PC-3 (cell line): Measurements from ENCODE around the gene SIRT2. TPM values are rescaled to one million over a fixed set of nuclear protein-coding genes. Genes with fewer than 3 reads are reported as not detected.

Source experiments
- ATAC-seq: fragments of 200-7000 bp; cut with Tn5 transposase; 2 replicates; pipeline ENCODE4 v1.9.1; 2020; ENCODE audit warnings: mild to moderate bottlenecking, moderate library complexity
- BruUV-seq: library from RNA; stranded (reverse); fragments of 400-500 nt; replicated peaks from 2 replicates; lab custom pipeline; 2021; lab: Mats Ljungman, UMichigan
- CTCF ChIA-PET: fragments of 300-600 bp; sonication (Branson Sonifier 250); formaldehyde crosslinking; loops from one replicate; lab custom pipeline; 2022; ENCODE audit warnings: antibody characterized with exemption; lab: Charles Lee
- POLR2A ChIA-PET: fragments of 300-600 bp; sonication (Branson Sonifier 250); formaldehyde crosslinking; loops from one replicate; lab custom pipeline; 2022; ENCODE audit warnings: antibody characterized with exemption; ENCODE audit not compliant: unreplicated experiment; lab: Charles Lee
- DNase-seq: peaks from one replicate; pipeline ENCODE4 v3.0.0-alpha.2; 2015
- H2AFZ ChIP-seq: fragments of 300-600 bp; sonication (generic); 2 replicates; pipeline ENCODE4 v1.6.0; 2016; ENCODE audit warnings: antibody characterized with exemption, low read length
- H3F3A ChIP-seq: fragments of 300-600 bp; sonication (generic); one replicate; pipeline ENCODE4 v1.6.0; 2017; ENCODE audit warnings: antibody characterized with exemption, low read length, control low read depth, mild to moderate bottlenecking; ENCODE audit not compliant: unreplicated experiment
- H3K27ac ChIP-seq: fragments of 300-600 bp; sonication (generic); 2 replicates; pipeline ENCODE4 v1.5.1; 2016; ENCODE audit warnings: mild to moderate bottlenecking, low read length
- H3K27me3 ChIP-seq: fragments of 300-600 bp; sonication (generic); 2 replicates; pipeline ENCODE4 v1.6.1; 2016; ENCODE audit warnings: low read length, mixed read lengths
- H3K36me3 ChIP-seq: fragments of 300-600 bp; sonication (generic); 2 replicates; pipeline ENCODE4 v1.6.1; 2016; ENCODE audit warnings: low read depth, mixed run types, low read length, mixed read lengths
- H3K4me1 ChIP-seq: fragments of 300-600 bp; sonication (generic); 2 replicates; pipeline ENCODE4 v1.5.1; 2016; ENCODE audit warnings: low read length; ENCODE audit not compliant: insufficient read depth
- H3K4me2 ChIP-seq: fragments of 300-600 bp; sonication (generic); 2 replicates; pipeline ENCODE4 v1.6.0; 2016; ENCODE audit warnings: low read length
- H3K4me3 ChIP-seq: fragments of 300-600 bp; sonication (generic); 2 replicates; pipeline ENCODE4 v1.5.1; 2016; ENCODE audit warnings: mild to moderate bottlenecking, low read length, mixed read lengths
- H3K79me2 ChIP-seq: fragments of 300-600 bp; sonication (generic); 2 replicates; pipeline ENCODE4 v1.6.1; 2017; ENCODE audit warnings: low read length, mixed read lengths
- H3K9ac ChIP-seq: fragments of 300-600 bp; sonication (generic); 2 replicates; pipeline ENCODE4 v1.6.0; 2016; ENCODE audit warnings: mild to moderate bottlenecking, low read length
- H3K9me2 ChIP-seq: fragments of 300-600 bp; sonication (generic); replicated peaks from 2 replicates; pipeline ENCODE4 v1.6.1; 2016; ENCODE audit warnings: mixed run types, low read length, mixed read lengths
- H3K9me3 ChIP-seq: fragments of 300-600 bp; sonication (generic); 2 replicates; pipeline ENCODE4 v1.6.1; 2016; ENCODE audit warnings: low read length, mixed read lengths
- H4K20me1 ChIP-seq: fragments of 300-600 bp; sonication (generic); 2 replicates; pipeline ENCODE4 v1.6.1; 2016; ENCODE audit warnings: low read length, mixed read lengths
- CTCF ChIP-seq: fragments of 300-600 bp; sonication (generic); conservative IDR thresholded peaks from 2 replicates; pipeline ENCODE4 v1.5.1; 2017; ENCODE audit warnings: antibody characterized with exemption, low read depth, mild to moderate bottlenecking, low read length
- EZH2 ChIP-seq: fragments of 300-600 bp; sonication (generic); IDR thresholded peaks from one replicate; pipeline ENCODE4 v1.6.1; 2017; ENCODE audit warnings: antibody characterized with exemption, mild to moderate bottlenecking, low read length; ENCODE audit not compliant: unreplicated experiment
- EZH2phosphoT487 ChIP-seq: fragments of 300-600 bp; sonication (generic); IDR thresholded peaks from 2 replicates; pipeline ENCODE4 v1.6.1; 2018; ENCODE audit warnings: mild to moderate bottlenecking, antibody characterized with exemption, low read length, borderline replicate concordance
- intact Hi-C: fragments of 100-400 bp; cut with micrococcal nuclease; formaldehyde crosslinking; loops from 2 replicates; pipeline ENCODE4 v1.9.0; 2023
- total RNA-seq: library from RNA; depleted of rRNA; stranded (reverse); fragments of >200 nt; gene quantifications from 2 replicates; pipeline ENCODE4 v1.2.3, GENCODE V29; 2014

The SIRT2 gene
- total RNA-seq, 1 experiment from 2014 or later = 37.9 TPM

GRCh38 chr19:38912600-38913514, 13.4 kb upstream of the SIRT2 start:
- Histone ChIP-seq H3K9me2 (no peaks in the 10 kb centered on the region), H2AFZ (no peak overlapping the region), H3K27me3 (no peaks in the 10 kb centered on the region), H3K4me3 (no peak overlapping the region), H3K36me3 (no peaks in the 10 kb centered on the region), H3K9me3 (no peaks in the 10 kb centered on the region), H3K4me1 (no peaks in the 10 kb centered on the region), H3K4me2 (no peak overlapping the region), H3K27ac (no peak overlapping the region), H3F3A (no peaks in the 10 kb centered on the region), H4K20me1 (no peaks in the 10 kb centered on the region), H3K9ac (no peak overlapping the region), H3K79me2 (no peaks in the 10 kb centered on the region)
- ATAC-seq = no peak
- CTCF ChIA-PET = no interaction called here
- intact Hi-C loops = no loop called here
- POLR2A ChIA-PET = no interaction called here
- TF ChIP-seq EZH2phosphoT487 (no peak), EZH2 (no peak), CTCF (no peak)
- no peak for DNase-seq
- no TSS peak for BruUV-seq

- ChIA-PET CTCF (no interaction called here), POLR2A (no interaction called here)
- Histone ChIP-seq H3K27ac (no peak overlapping the region), H3K9ac (no peak overlapping the region), H3K9me2 (no peaks in the 10 kb centered on the region), H3K9me3 (no peaks in the 10 kb centered on the region), H3K4me3 (no peak overlapping the region), H3K4me2 (no peak overlapping the region), H4K20me1 (no peaks in the 10 kb centered on the region), H3K36me3 (no peaks in the 10 kb centered on the region), H3F3A (no peaks in the 10 kb centered on the region), H3K27me3 (no peaks in the 10 kb centered on the region), H3K4me1 (no peaks in the 10 kb centered on the region), H3K79me2 (no peaks in the 10 kb centered on the region), H2AFZ (no peak overlapping the region)
- TF ChIP-seq EZH2 (no peak), CTCF (no peak), EZH2phosphoT487 (no peak)
- DNase-seq (no peak), ATAC-seq (no peak)
- BruUV-seq = no TSS peak
- intact Hi-C loops = no loop called here
Measured at GRCh38 chr19:38911388-38912001, 12.1 kb upstream of the SIRT2 start.

- CTCF ChIA-PET = no interaction called here
- no peaks in the 10 kb centered on the region for H4K20me1 ChIP-seq
- H3K27ac ChIP-seq = no peak overlapping the region
- BruUV-seq = no TSS peak
- H3K27me3 ChIP-seq = no peaks in the 10 kb centered on the region
- H2AFZ ChIP-seq = no peak overlapping the region
- DNase-seq = no peak
- no peak overlapping the region for H3K4me2 ChIP-seq
- intact Hi-C loops = no loop called here
- TF ChIP-seq EZH2 = no peak
- no peak for TF ChIP-seq EZH2phosphoT487
- no peak for TF ChIP-seq CTCF
- ATAC-seq = no peak
- H3K4me3 ChIP-seq = no peak overlapping the region
- H3K9ac ChIP-seq = no peak overlapping the region
- no peaks in the 10 kb centered on the region for H3K9me2 ChIP-seq
- POLR2A ChIA-PET = no interaction called here
- no peaks in the 10 kb centered on the region for H3K9me3 ChIP-seq
- no peaks in the 10 kb centered on the region for H3K36me3 ChIP-seq
- H3K4me1 ChIP-seq = no peaks in the 10 kb centered on the region
- H3K79me2 ChIP-seq = no peaks in the 10 kb centered on the region
- no peaks in the 10 kb centered on the region for H3F3A ChIP-seq
Measured at GRCh38 chr19:38910488-38910887, 11.1 kb upstream of the SIRT2 start.
